Measurements from ENCODE around the gene VWCE.

The VWCE gene

DNA sequence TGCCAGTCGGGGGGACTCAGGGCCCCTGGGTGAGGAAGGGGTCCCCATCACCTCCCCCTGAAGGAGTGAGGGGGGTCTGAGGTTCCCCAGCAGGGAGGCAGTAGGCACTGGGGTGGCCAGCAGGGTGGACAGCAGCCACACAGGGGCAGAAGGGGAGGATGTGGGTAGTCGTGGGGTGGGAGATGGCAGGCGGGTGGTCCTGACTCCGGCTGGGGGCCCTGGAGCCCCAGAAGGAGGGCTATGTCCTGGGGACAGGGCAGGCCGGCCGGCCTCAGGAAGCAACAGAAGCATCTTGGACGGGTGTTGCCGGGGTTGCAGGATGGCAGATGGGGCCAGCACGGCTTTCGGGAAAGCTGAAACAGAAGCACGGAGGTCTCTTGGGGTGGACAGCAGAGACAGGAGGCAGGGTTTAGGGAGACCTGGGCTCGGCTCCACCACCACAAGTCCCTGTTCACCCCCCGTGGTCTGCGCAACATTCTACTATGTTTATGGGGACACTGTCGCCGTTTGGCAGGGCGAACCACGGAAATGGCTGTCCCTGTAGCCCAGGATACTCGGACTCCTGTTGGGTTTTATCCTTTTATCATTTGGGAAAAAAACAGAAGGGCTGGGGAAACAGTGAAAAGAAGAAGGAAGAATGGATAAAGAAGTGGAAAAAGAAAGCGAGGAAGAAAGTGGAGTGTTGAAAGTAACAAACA is 14.1 kb downstream of the VWCE start:
- DNase-seq (ENCODE audit: low read depth), result no peak

DNA sequence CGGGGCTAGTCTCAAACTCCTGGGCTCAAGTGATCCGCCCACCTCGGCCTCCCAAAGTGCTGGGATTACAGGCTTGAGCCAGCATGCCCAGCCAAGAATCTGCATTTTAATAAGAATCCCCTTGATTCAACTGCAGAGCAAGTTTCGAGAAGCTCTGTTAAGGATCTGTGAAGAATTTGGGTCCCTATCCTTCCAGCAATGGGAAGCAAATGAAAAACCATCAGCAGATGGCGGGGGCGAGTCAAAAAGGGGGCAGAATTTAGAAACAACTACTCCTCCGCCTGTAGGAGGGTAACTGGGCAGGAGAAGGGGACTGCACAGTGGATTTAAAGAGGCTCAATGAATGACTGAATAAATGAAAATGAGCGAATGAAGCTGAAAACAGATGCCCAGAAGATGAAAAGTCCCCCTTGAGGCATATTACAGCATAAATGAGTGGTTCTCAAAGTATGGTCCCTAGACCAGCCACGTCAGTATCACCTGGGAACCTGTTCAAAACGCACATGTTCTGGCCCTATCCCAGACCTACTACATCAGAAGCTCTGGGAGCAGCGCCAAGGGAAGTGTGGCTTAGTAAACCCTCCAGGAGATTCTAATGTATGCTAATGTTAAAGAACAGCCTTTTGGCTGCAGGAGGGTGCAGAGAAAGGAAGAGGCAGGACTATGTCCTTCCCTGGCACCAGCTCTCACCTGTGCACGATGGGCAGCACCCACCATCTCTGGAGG is 15.0 kb downstream of the VWCE start:
- no peak for DNase-seq (ENCODE audit: low read depth)

- DNase-seq (ENCODE audit: low read depth), result no peak
These were observed 17.1 kb downstream of the VWCE start for GRCh38 chr11:61278001-61278470.

DNA sequence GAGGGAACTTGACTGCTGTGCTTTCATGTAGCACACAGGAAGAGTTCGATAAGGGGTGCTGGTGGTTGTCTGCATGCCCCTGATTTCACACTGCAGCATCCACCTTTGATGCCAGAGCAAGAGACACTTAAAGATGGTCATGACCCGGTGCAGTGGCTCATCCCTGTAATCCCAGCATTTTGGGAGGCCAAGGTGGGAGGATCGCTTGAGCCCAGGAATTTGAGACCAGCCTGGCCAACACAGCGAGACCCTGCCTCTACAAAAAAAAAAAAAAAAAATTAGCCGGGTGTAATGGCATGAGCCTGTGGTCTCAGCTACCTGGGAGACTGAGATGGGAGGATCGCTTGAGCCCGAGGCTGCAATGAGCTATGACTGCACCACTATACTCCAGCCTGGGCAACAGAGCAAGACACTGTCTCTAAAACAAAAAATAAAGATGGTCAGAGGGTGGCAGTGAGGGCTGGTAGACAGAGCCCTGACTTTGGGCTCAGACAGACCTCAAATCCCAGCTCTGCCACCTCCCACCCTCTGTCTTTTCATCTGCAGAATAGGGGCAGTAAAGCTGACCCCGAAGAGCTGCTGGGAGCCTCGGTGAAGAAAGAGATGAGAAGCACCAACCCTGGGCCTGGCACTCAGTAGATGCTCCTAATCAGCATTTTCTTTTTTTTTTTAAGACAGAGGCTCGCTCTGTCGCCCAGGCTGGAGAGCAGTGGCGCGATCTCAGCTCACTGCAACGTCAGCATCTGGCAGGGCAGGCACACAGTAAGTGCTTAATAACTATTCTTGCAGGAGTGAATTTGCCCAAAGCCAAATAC is 17.7 kb downstream of the VWCE start:
- no peak for DNase-seq (ENCODE audit: low read depth)

DNA sequence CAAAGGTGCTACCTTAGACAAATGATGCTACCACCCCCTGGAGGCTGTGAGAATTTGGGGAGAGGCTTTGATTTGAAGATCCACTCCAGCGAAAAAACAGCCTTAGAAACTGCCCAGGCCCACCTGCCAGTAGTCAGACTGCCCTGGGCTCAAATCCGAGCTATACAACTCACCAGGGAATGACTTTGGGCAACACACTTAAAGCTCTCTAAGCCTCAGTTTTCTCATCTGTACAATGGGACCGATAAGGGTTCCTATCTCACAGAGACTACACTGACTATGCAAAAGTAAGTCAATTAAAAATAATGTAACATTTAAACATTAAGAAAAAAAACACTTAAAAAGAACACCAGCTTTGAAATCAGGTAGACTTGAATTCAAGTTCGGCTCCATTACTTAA is 19.9 kb downstream of the VWCE start:
- DNase-seq (ENCODE audit: low read depth), result no peak

DNA sequence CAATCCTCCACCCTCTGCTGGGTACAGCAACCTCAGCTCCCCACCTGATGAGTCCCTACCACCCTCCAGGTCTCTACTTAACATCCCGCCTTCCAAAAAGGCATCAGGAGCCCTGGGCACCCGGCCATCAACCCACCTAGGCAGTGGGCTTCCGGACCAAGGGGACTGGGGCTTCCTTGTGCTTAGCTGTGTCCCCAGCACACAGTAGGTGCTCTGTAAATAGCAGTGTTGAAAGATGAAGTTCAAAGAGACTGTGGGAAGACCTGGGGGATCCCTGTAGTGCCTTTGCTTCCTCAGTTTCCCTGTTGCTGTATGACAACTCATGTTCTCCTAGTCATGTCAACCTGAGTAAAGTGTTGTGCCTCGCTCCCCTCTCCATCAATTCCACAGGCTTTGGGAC is 21.0 kb downstream of the VWCE start:
- DNase-seq (ENCODE audit: low read depth), result no peak

DNA sequence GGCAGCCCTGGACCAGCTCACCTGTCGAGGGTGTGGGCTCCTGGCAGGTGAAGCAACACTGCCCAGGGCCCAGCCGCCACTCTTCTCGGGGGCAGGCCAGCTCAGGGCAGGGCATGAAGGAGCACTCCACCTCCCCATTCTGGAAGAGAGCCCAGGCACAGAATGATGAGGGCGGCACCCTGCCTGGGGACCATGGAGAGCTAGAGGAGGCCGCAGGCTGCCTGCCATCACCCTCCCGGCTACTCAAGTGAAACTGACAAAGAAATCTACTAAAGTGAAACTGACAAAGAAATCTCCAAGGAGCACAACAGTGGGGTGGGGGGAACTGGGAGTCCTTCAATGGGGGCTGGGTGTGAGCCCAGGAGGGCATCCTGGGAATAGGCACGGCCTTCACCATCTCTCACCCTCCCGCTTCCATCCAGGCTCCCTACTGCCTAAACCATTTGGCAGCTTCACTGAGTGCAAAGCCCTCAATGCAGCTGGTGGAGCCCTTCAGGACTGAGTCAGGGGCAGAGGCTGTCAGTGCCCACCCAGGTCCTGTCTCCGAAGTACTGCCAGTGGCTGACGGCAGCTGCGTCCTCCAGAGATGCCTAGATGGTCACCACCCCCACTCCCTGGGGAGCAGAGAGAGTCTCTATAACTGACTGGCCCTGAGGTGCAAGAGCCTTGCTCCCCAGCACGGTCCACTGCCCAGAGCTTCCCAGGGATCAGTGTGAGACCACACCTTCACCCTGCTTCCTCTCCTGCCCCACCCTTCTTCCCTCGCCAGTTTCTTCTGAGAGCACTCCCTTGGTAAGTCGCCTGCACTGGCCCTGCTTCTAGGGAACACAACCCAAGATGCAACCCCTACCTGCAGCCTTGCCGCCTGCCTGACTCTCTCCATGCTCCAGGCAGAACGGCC is 21.7 kb downstream of the VWCE start:
- DNase-seq (ENCODE audit: low read depth), result no peak

GRCh38 chr11:61272731-61273130 is 22.4 kb downstream of the VWCE start:
- DNase-seq (ENCODE audit: low read depth), result no peak

- DNase-seq (ENCODE audit: low read depth), result peak; percentile 63
These were observed 24.6 kb downstream of the VWCE start for GRCh38 chr11:61270354-61271076.

GRCh38 chr11:61268588-61269250 is 26.4 kb downstream of the VWCE start:
- no peak for DNase-seq (ENCODE audit: low read depth)

DNA sequence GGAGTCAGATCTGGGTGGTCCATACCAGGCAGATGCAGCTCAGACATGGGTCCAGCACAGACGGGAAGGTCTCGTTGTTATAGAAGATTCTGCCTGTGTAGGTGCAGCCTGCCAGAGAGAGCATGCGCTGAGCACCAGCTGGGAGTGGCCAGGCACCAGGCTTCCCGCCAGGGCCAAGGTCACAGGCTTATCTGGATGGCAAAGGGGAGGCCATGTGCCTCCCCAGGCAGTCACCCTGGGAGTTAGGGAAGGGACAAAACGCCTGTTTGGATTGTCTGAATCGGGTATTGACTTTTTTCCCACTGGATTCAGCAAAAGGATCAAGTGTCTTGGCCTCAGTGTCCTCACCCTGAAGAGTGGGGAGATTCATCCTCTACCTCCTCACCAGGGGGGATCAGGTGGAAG is 27.7 kb downstream of the VWCE start:
- no peak for DNase-seq (ENCODE audit: low read depth)

DNA sequence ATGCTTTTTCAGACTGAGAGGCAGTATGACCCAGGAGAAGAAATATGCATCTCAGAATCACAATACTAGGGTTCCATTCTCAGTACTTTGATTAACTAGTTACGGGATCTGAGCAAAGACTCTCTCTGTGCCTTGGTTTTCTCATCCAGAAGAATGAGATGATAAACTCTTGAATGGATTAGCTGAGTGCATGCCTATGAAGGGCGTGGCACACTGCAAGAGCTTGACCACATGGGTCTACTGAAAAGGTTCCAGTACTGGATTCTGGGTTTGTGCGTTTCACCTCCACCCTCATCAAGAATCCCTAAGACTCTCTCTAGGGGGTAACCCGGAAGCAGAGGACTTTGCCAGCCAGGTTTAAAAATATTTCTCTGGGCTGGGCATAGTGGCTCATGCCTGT is 28.5 kb downstream of the VWCE start:
- no peak for DNase-seq (ENCODE audit: low read depth)

- no peak for DNase-seq (ENCODE audit: low read depth)
These were observed 29.8 kb downstream of the VWCE start for GRCh38 chr11:61265357-61265756.

- no peak for DNase-seq (ENCODE audit: low read depth)
These were observed 30.3 kb downstream of the VWCE start for GRCh38 chr11:61264795-61265194.

- DNase-seq (ENCODE audit: low read depth), result no peak
These were observed 30.7 kb downstream of the VWCE start for GRCh38 chr11:61264371-61264770.

DNA sequence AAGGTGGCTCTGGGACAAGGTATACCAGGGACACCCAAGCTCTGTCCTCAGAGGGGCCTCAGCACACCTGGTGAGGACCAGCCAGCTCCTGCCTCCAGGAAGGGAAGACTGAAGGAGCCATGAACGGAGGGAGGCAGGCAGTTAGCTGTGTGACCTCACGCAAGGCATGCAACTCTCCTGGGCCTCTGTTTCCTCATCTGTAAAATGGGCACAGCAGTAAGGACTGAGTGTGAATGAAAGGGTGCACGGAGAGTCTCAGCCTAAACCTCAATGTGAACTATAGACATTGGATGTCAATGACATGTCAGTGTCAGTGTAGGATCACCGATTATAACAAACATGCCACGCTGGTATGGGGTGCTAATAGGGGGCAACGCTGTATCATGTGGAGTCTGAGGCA is 35.8 kb downstream of the VWCE start:
- DNase-seq (ENCODE audit: low read depth), result no peak

DNA sequence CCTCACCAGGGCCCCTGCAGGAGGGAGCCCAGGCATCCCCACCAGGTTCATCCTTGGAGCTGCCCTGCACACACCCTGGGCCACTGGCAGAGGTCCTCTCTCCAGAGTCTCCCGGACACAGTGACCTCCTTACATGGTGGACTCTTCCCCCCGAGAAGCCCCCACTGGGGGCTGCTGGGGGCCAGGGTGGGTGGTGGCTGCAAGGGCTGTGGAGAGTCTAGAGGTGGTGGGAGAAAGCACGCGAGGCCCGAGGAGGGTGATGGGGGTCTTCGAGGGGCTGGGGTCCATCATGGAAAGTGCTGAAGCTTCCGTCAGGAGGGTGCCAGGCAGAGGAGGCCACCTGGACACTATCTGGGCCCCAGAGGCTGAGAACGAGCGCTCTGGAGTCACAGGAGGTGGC is 36.6 kb downstream of the VWCE start:
- DNase-seq (ENCODE audit: low read depth), result no peak

- no peak for DNase-seq (ENCODE audit: low read depth)
These were observed 38.2 kb downstream of the VWCE start for GRCh38 chr11:61256710-61257482.

DNA sequence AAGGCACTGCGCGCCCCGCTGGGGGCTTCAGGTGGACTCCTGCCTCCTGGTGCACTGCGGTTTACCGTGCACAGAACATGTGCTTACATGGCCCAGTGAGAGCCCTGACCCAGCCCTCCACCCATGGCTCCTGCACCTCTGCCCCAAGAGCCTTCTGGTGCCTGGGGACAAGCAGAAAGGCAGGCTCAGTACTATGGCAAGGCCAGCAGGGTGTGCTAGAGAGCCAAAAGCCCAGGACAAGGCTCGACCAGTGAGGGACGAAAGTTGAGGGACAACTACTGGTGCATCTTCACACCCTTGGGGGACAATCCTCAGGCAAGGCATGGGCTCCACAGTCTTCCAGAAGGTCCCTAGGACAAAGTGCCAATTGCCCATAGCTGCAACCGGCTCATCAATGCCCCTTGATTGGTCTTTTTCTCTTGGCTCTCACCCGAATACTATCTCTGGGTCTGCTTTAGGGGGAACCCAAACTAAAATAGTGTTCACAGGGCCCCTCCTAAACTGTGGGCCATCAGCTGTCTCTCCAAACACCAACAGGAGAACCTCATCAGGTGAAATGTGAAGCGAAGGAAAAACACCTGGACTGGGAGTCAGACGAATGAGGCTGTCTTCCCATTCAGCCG is 40.6 kb downstream of the VWCE start:
- peak; percentile 24 for DNase-seq (ENCODE audit: low read depth)
